Neutrophil (primary cell): ENCODE measurements around the gene TBC1D22A.

Experiments used
- H3K27ac ChIP-seq: fragments of 200-600 bp; sonication (generic); 2 replicates; pipeline ENCODE4 v1.5.1; 2016; ENCODE audit warnings: mild to moderate bottlenecking, moderate library complexity
- H3K27me3 ChIP-seq: fragments of 200-600 bp; sonication (generic); 2 replicates; pipeline ENCODE4 v1.6.0; 2016; ENCODE audit warnings: mild to moderate bottlenecking
- H3K36me3 ChIP-seq: fragments of 200-600 bp; sonication (generic); 2 replicates; pipeline ENCODE4 v1.5.1; 2017
- H3K4me1 ChIP-seq, 2 experiments: fragments of 200-600 bp in 1 of 2; sonication (generic) in 1 of 2; 1 replicate in 1 of 2; 2 replicates in 1 of 2; pipeline versions ENCODE4 v1.5.1 to v1.6.1; 2013 to 2016; ENCODE audit warnings: low read depth in 1 of 2, low read length in 1 of 2, mild to moderate bottlenecking in 1 of 2, moderate library complexity in 1 of 2; ENCODE audit not compliant: control insufficient read depth in 1 of 2, insufficient read depth in 1 of 2
- H3K4me3 ChIP-seq, 2 experiments: fragments of 200-600 bp in 1 of 2; sonication (generic) in 1 of 2; 1 replicate in 1 of 2; 2 replicates in 1 of 2; pipeline ENCODE4 v1.5.1; 2013 to 2016; ENCODE audit warnings: low read depth in 1 of 2, low read length in 1 of 2, mild to moderate bottlenecking in 1 of 2, moderate library complexity in 1 of 2
- H3K9me3 ChIP-seq: fragments of 200-600 bp; sonication (generic); 2 replicates; pipeline ENCODE4 v1.5.1; 2016
- TF ChIP-seq, protein P1 (sequence below): fragments of 200-600 bp; sonication (generic); IDR thresholded peaks from 2 replicates; pipeline ENCODE4 v1.5.1; 2016; ENCODE audit warnings: antibody characterized with exemption

Gene TBC1D22A

DNA sequence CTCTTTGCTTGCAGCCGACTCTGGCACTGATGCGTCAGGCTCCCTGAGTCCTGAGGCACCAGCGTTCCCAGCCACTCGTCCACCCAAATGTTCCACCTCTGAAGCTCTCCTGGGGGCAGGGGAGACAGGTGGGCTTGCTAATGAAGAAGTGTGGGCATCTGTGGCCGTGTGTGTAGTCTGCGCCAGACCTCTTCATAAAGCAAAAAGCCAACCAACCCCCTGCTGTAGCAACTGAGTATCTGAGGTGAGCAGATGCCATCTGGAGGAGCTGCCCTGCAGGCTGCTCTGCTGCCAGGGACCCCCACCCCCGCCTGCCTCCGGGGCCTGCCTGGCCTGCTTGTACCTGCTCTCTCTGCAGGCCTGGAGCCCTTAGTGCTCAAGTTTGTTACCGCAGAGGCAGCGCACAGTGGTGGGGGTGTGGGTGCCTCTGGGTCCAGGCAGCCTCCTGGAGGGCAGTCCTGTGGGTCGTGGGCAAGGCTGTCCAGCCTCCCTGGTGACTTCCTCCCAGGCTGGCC lies 272.5 kb downstream of the TBC1D22A start:
- H3K27ac ChIP-seq: no peak overlapping the region
- no peak overlapping the region for H3K4me3 ChIP-seq
- H3K9me3 ChIP-seq: no peaks in the 10 kb centered on the region
- TF ChIP-seq, protein P1, sequence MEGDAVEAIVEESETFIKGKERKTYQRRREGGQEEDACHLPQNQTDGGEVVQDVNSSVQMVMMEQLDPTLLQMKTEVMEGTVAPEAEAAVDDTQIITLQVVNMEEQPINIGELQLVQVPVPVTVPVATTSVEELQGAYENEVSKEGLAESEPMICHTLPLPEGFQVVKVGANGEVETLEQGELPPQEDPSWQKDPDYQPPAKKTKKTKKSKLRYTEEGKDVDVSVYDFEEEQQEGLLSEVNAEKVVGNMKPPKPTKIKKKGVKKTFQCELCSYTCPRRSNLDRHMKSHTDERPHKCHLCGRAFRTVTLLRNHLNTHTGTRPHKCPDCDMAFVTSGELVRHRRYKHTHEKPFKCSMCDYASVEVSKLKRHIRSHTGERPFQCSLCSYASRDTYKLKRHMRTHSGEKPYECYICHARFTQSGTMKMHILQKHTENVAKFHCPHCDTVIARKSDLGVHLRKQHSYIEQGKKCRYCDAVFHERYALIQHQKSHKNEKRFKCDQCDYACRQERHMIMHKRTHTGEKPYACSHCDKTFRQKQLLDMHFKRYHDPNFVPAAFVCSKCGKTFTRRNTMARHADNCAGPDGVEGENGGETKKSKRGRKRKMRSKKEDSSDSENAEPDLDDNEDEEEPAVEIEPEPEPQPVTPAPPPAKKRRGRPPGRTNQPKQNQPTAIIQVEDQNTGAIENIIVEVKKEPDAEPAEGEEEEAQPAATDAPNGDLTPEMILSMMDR: no peak
- H3K27me3 ChIP-seq: no peaks in the 10 kb centered on the region
- peaks cover 47% of the 10 kb centered on the region for H3K36me3 ChIP-seq
- H3K4me1 ChIP-seq: no peaks in the 10 kb centered on the region

GRCh38 chr22:47035425-47035881 lies 273.0 kb downstream of the TBC1D22A start:
- TF ChIP-seq, protein P1: no peak
- no peak overlapping the region for H3K27ac ChIP-seq

DNA sequence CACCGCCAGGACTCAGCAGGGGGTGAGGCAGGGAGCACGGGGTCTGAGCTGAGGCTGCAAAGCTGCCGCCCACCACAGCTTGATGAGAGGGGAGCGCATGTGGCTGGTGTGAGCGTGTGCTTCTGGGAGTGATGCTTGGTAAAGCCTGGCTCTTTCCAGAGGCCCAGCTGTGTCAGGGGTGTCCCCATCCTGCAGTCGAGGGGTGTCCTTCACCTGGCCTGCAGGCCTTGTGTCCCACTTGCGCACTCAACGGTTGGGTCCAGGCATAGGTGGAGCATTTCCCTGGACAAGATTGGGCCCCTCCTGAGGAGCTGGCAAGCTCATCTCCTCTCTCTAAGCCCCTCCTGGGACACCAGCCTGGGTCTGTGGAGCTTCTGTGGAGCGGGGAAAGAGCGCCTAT lies 273.9 kb downstream of the TBC1D22A start:
- H3K36me3 ChIP-seq: peaks cover 41% of the 10 kb centered on the region
- no peak overlapping the region for H3K27ac ChIP-seq
- no peaks in the 10 kb centered on the region for H3K4me1 ChIP-seq
- TF ChIP-seq, protein P1: no peak
- H3K4me3 ChIP-seq: no peak overlapping the region
- H3K27me3 ChIP-seq: no peaks in the 10 kb centered on the region
- no peaks in the 10 kb centered on the region for H3K9me3 ChIP-seq

More at GRCh38 chr22:47035425-47035881, 273.0 kb downstream of the TBC1D22A start:
- H3K27me3 ChIP-seq: no peaks in the 10 kb centered on the region
- H3K4me1 ChIP-seq: no peaks in the 10 kb centered on the region
- H3K36me3 ChIP-seq: peaks cover 47% of the 10 kb centered on the region
- H3K4me3 ChIP-seq: no peak overlapping the region
- H3K9me3 ChIP-seq: no peaks in the 10 kb centered on the region

GRCh38 chr22:47036936-47037485 lies 274.6 kb downstream of the TBC1D22A start:
- no peaks in the 10 kb centered on the region for H3K9me3 ChIP-seq

DNA sequence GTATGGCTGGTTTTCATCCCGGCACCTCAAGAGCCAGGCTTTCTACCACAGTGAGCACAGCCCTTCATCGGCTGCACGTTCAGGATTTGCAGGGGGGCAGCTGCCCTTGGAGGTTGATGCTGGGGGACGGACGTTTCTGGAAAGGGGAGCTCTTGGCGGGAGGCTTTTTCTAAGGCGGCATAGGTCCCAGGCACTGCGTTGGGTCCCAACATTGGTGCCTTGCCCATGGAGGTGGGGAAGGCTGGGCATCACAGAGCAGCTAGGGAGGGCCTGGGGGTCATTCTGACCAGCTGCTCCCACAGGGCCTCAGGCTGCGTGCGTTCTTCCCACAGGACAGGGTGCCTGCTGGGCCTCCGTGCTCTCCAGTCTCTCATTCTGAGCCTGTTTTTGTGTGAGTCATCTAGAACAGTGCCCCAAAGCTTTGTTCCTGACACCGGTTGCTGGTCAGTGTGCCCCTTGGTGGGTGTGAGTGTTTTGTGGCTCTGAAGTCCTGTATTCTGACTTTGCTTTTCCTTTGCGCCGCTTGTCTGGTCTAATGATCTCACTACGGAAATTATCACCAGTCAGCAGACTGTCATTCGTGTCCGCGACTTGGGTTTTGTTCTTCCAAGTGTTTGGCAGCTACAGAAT lies 275.9 kb downstream of the TBC1D22A start:
- H3K27ac ChIP-seq: no peak overlapping the region
- no peaks in the 10 kb centered on the region for H3K4me1 ChIP-seq
- H3K4me3 ChIP-seq: no peak overlapping the region
- TF ChIP-seq, protein P1: no peak
- H3K9me3 ChIP-seq: no peaks in the 10 kb centered on the region
- no peaks in the 10 kb centered on the region for H3K27me3 ChIP-seq
- H3K36me3 ChIP-seq: peaks cover 32% of the 10 kb centered on the region

More at GRCh38 chr22:47036936-47037485, 274.6 kb downstream of the TBC1D22A start:
- Histone ChIP-seq H3K36me3 (peaks cover 36% of the 10 kb centered on the region), H3K27ac (no peak overlapping the region), H3K4me1 (no peaks in the 10 kb centered on the region), H3K4me3 (no peak overlapping the region), H3K27me3 (no peaks in the 10 kb centered on the region)
- TF ChIP-seq, protein P1: no peak
